Measurements from ENCODE around the gene PDX1.
A peak's percentile ranks its signal among the peaks of the same experiment; 100 is the strongest.

The PDX1 gene

DNA sequence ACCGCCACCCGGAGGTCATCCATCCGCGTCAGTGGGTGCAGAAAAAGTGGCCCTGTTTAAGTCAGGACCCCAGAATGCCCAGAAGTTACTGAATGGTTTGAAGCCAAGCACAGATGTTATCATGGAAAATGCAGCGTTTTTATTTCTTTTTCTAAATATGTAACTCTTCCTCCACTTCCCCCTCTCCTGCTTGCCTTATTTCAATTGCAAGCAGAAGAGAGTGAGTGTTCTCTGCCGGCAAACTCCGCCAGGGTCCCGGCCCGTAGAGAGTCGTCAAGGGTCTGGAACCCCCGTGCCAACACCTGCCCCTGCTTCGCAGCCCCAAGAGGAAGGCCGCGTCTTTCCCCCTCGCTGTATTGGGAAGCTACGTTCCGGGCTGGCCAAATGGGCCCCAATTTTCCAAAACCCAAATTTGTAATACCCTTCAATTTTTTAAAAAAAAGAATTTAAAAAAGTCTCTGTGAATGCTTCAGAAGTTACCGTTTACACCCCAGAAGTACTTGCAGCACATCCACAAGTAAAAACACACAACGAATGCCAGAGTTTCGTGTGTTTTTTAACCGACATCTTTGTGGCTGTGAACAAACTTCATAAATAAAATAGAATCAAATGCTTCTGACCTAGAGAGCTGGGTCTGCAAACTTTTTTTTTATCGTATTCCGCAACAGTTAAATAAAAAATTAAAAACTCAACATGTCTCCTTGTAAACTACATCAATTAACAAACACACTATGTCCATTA lies 712 bp upstream of the PDX1 start:
- no peak overlapping the region for H3K27ac Mint-ChIP-seq
- H3K36me3 Mint-ChIP-seq, result peaks cover 2 to 7% of the 10 kb centered on the region in 2 donors
- DNase-seq, result no peak
- ATAC-seq (replicated peaks), result no peak
- peak overlapping the region in 1 of 2 donors; percentile 69 for H3K4me3 Mint-ChIP-seq
- H3K4me1 Mint-ChIP-seq, result peaks cover 28 to 50% of the 10 kb centered on the region in 2 donors
- peaks cover 65 to 86% of the 10 kb centered on the region in 2 donors for H3K27me3 Mint-ChIP-seq
- H3K9me3 Mint-ChIP-seq, result peaks cover 0 to 5% of the 10 kb centered on the region in 2 donors

DNA sequence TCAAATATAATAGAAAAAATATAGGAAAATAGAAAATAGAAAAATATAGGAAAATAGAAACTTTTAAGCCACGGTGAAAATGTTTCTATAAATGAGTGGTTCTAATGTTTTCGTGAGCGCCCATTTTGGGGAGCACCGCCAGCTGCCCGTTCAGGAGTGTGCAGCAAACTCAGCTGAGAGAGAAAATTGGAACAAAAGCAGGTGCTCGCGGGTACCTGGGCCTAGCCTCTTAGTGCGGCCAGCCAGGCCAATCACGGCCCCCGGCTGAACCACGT lies 204 bp upstream of the PDX1 start:
- Mint-ChIP-seq H3K4me3 (peak overlapping the region; percentile 56 to 75), H3K27me3 (peaks cover 66 to 85% of the 10 kb centered on the region in 2 donors), H3K36me3 (peaks cover 2 to 9% of the 10 kb centered on the region in 2 donors), H3K9me3 (peaks cover 0 to 6% of the 10 kb centered on the region in 2 donors), H3K4me1 (peaks cover 29 to 50% of the 10 kb centered on the region in 2 donors), H3K27ac (peak overlapping the region; percentile 76)
- no peak for ATAC-seq (replicated peaks)
- no peak for DNase-seq

DNA sequence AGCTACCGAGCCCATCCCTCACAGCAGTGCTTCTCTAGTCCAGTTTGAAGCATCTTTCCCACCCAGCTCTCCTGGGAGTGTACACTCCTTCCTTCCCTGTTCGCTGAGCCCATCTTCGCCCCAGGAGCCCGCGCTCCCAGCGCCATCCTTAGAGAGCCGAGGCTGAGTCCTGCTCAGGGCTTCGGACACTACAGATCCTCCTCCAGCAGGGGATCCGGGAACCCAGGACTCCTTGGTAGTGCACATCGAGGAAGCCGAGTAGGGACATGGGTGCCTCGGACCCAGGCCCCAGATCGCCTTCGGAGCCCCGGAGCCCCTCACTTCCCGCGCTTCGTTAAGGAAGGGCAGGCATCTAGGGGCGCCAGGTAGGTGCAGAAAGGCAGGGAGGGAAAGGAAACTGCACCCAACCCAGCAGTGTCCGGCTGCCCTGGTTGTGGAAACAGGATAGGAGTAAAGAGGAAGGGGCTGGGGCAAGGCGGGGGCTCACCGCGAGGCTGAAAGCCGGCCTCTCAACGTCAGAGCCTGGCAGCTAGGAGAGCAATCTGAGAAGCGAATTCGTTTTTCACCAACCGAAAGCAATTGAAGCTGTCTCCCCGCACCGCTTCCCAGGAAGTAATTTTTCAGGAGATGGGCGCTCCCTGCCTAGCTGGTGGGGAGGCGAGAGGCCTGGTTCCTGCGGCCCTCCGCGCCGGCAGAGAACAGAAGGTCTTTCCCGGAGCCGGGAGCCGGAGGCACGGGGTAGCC lies 1.0 kb downstream of the PDX1 start:
- H3K27ac Mint-ChIP-seq, result peak overlapping the region; percentile 92
- peaks cover 64 to 83% of the 10 kb centered on the region in 2 donors for H3K27me3 Mint-ChIP-seq
- peaks cover 2 to 13% of the 10 kb centered on the region in 2 donors for H3K36me3 Mint-ChIP-seq
- no peak for DNase-seq
- peak overlapping the region; percentile 83 to 87 for H3K4me3 Mint-ChIP-seq
- ATAC-seq (replicated peaks), result peak in 1 of 2 donors; percentile 4
- peaks cover 33 to 50% of the 10 kb centered on the region in 2 donors for H3K4me1 Mint-ChIP-seq
- peaks cover 6 to 10% of the 10 kb centered on the region in 2 donors for H3K9me3 Mint-ChIP-seq

DNA sequence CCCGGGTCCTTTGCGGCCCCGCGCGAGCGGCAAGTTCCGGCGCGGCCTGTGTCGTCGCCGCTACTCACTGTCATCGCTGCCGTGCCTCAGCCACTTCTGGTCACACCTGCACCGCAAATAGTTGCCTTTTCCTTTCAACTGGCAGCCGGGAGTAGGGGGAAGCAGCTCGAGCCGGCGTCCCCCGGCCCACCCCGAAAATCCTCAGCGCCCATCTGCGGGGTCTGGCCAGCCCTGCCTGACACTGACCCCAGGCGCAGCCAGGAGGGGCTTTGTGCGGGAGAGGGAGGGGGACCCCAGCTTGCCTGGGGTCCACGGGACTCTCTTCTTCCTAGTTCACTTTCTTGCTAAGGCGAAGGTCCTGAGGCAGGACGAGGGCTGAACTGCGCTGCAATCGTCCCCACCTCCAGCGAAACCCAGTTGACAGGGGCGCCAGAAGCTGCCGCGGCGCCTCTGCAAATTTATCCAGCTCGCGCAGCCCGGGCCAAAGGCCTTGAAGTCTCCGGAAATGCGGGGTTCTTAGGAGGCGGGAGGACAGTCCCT lies 1.7 kb downstream of the PDX1 start:
- Mint-ChIP-seq H3K4me3 (peak overlapping the region; percentile 62 to 87), H3K27ac (peak overlapping the region; percentile 25), H3K27me3 (peaks cover 66 to 82% of the 10 kb centered on the region in 2 donors), H3K36me3 (peaks cover 2 to 13% of the 10 kb centered on the region in 2 donors), H3K9me3 (peaks cover 6 to 10% of the 10 kb centered on the region in 2 donors), H3K4me1 (peaks cover 33 to 51% of the 10 kb centered on the region in 2 donors)
- no peak for DNase-seq
- peak in 1 of 2 donors; percentile 22 for ATAC-seq (replicated peaks)

DNA sequence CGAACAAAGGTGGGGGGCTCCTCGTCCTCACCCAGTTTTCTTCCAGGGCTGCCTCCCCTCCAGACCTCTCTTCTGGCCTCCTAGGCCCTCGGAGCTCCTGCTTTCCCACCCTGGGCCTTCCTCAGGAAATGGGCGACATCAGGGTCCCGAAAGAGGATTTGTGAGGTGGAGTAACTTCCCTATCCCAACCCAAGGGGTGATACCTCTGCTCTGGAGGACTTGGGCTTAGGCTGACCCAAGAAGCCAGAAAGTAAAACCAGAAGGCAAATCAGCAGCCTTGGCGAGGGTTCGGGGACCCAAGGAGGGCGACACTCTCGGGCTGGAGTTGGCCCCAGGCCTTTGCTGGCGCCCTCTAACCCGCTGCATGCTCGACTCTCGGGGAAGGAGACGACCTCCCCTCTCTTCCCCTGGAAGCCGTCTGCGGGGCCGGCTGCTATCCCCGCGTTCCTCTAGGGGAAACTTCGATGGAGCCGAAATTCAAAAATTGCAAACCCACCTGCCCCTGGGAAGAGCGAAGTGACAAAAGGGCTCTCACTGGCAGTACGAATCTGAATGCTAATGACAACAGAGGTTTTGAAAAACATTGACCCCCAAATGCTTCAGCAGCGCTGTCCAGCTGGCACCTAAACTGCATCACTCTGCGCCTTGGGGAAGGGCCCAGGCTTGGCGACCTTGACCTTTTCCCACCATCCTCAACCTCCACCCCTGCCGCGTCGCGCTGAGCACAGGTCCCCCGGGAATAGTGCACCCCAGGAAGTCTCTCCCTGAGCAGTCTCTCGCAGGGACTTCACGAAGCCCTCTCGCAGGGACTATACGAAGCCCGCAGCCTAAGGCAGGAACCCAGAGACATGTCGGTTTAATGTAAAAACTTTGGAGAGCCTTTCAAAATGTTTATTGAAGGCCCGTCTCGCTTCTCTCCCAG lies 2.4 kb downstream of the PDX1 start:
- no peak for ATAC-seq (replicated peaks)

DNA sequence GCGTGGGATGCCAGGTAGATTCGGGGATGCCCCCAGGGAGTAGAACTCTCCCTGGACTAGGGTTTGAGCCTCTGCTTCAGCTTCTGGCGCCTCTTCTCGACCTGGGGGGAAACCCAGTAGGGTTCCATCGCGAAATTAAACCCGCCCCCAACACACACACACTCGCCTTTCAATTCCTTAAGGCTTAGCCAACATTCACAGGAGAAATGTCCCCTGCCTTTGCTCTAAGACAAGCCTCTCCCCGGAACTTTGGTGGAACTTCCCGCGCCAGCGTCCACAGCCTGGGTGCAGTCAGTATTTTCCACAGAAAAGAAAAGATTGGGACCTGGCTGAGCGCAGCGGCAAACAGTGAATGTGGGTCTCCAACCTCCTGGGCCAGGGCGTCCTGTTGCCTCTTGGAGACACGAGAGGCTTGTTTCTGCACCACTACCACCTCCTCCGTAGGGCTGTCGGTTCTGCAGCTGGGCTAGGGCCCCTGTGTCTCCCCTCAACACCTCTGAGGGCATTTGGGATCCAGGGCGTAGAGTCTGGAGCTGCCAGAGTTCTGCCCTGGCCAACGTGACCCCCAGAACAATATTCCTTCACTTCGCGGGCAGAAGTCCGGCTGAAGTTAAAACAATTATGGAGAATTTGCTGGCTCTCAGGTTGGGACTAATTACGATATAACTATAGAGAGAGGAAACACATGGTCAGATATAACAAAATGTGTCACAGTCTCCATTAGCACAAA lies 3.2 kb downstream of the PDX1 start:
- DNase-seq (no peak), ATAC-seq (replicated peaks) (no peak)
- peaks cover 0 to 20% of the 10 kb centered on the region in 2 donors for H3K36me3 Mint-ChIP-seq
- H3K9me3 Mint-ChIP-seq, result peaks cover 6 to 8% of the 10 kb centered on the region in 2 donors
- peaks cover 38 to 55% of the 10 kb centered on the region in 2 donors for H3K4me1 Mint-ChIP-seq
- H3K4me3 Mint-ChIP-seq, result peak overlapping the region; percentile 22 to 25
- peaks cover 71 to 82% of the 10 kb centered on the region in 2 donors for H3K27me3 Mint-ChIP-seq
- peak overlapping the region; percentile 91 for H3K27ac Mint-ChIP-seq

More for the DNA sequence above, 2.4 kb downstream of the PDX1 start:
- DNase-seq, result no peak
- Mint-ChIP-seq H3K4me1 (peaks cover 38 to 55% of the 10 kb centered on the region in 2 donors), H3K27ac (peak overlapping the region; percentile 71), H3K9me3 (peaks cover 6 to 8% of the 10 kb centered on the region in 2 donors), H3K36me3 (peaks cover under 1 to 17% of the 10 kb centered on the region in 2 donors), H3K27me3 (peaks cover 70 to 82% of the 10 kb centered on the region in 2 donors), H3K4me3 (peak overlapping the region; percentile 62 to 87)

DNA sequence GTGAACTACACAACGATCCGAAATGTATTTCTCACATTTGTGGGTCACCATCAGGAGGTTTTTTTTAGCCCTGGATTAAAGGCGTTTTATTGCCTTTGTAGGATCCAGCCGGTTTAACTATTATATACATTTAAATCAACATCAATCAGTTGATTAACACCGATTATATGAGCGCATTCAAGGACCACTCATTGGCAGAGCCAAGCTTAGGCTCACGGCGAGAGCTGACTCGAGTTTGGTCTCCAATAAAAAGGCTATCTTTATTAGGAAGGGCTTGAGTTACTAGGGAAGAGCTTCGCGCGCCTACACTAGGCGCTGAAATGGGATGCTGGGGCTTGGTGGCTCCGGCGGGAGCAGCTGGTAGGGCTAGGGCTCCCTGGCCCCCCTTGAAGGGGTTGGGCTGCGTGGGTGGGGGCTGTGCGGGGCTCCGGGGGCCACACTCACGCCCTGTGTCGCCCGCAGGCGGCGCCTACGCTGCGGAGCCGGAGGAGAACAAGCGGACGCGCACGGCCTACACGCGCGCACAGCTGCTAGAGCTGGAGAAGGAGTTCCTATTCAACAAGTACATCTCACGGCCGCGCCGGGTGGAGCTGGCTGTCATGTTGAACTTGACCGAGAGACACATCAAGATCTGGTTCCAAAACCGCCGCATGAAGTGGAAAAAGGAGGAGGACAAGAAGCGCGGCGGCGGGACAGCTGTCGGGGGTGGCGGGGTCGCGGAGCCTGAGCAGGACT lies 4.2 kb downstream of the PDX1 start:
- Mint-ChIP-seq H3K4me1 (peaks cover 37 to 58% of the 10 kb centered on the region in 2 donors), H3K9me3 (peaks cover 6 to 7% of the 10 kb centered on the region in 2 donors), H3K4me3 (peak overlapping the region; percentile 43 to 65), H3K27me3 (peaks cover 72 to 83% of the 10 kb centered on the region in 2 donors), H3K36me3 (peaks cover 0 to 18% of the 10 kb centered on the region in 2 donors), H3K27ac (peak overlapping the region; percentile 91)
- DNase-seq (no peak), ATAC-seq (replicated peaks) (no peak)

DNA sequence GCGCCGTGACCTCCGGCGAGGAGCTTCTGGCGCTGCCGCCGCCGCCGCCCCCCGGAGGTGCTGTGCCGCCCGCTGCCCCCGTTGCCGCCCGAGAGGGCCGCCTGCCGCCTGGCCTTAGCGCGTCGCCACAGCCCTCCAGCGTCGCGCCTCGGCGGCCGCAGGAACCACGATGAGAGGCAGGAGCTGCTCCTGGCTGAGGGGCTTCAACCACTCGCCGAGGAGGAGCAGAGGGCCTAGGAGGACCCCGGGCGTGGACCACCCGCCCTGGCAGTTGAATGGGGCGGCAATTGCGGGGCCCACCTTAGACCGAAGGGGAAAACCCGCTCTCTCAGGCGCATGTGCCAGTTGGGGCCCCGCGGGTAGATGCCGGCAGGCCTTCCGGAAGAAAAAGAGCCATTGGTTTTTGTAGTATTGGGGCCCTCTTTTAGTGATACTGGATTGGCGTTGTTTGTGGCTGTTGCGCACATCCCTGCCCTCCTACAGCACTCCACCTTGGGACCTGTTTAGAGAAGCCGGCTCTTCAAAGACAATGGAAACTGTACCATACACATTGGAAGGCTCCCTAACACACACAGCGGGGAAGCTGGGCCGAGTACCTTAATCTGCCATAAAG lies 4.8 kb downstream of the PDX1 start:
- Mint-ChIP-seq H3K27ac (no peak overlapping the region), H3K36me3 (peaks cover 0 to 18% of the 10 kb centered on the region in 2 donors), H3K27me3 (peaks cover 76 to 86% of the 10 kb centered on the region in 2 donors), H3K4me3 (no peak overlapping the region), H3K4me1 (peaks cover 36 to 56% of the 10 kb centered on the region in 2 donors), H3K9me3 (peaks cover 6 to 7% of the 10 kb centered on the region in 2 donors)
- DNase-seq (no peak), ATAC-seq (replicated peaks) (no peak)

DNA sequence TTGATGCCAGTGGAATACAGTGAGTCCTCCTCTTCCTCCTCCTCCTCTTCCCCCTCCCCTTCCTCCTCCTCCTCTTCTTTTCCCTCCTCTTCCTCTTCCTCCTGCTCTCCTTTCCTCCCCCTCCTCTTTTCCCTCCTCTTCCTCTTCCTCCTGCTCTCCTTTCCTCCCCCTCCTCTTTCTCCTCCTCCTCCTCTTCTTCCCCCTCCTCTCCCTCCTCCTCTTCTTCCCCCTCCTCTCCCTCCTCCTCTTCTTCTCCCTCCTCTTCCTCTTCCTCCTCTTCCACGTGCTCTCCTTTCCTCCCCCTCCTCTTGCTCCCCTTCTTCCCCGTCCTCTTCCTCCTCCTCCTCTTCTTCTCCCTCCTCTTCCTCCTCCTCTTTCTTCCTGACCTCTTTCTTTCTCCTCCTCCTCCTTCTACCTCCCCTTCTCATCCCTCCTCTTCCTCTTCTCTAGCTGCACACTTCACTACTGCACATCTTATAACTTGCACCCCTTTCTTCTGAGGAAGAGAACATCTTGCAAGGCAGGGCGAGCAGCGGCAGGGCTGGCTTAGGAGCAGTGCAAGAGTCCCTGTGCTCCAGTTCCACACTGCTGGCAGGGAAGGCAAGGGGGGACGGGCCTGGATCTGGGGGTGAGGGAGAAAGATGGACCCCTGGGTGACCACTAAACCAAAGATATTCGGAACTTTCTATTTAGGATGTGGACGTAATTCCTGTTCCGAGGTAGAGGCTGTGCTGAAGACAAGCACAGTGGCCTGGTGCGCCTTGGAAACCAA lies 5.6 kb downstream of the PDX1 start:
- peaks cover 6 to 7% of the 10 kb centered on the region in 2 donors for H3K9me3 Mint-ChIP-seq
- H3K4me1 Mint-ChIP-seq, result peaks cover 36 to 48% of the 10 kb centered on the region in 2 donors
- no peak overlapping the region for H3K27ac Mint-ChIP-seq
- H3K36me3 Mint-ChIP-seq, result peaks cover 0 to 18% of the 10 kb centered on the region in 2 donors
- no peak overlapping the region for H3K4me3 Mint-ChIP-seq
- ATAC-seq (replicated peaks), result no peak
- peaks cover 80 to 87% of the 10 kb centered on the region in 2 donors for H3K27me3 Mint-ChIP-seq
- DNase-seq, result no peak

DNA sequence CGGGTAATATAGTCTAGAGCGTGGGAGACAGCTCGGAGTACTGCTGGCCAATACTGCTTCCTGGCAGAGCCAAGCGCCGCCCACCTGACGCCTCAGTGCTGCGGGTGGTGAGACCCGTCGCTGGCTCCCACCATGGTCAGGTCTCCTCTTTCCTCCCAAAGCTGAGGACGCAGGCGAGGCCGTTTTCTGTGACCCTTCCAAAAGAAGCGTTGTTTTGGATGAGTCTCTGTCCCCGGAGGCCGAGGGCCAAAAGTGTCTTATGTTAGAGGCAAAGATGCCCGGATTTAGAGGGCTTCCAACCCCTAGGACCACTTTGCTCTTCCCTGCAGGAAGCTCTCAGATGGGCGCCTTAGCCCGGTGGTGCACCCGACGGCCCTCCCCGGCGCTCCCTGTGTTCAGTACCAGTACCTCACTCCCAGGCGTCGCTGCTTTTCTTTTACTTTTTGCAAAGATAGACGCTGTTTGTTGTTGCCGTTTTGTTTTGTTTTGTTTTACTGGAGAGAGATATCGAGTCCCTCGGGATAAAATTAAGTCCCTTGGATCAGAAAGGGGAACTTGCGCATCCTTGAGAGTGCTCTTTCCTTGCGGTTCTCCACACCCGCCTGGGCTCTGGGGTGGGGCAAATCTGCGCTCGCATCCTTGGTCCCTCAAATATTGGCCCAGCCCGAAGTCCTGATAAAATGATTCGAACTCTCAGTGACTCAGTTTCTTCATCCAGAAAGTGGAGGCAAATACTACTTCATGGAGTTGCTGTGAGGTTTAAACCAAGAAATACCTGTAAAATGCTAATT lies 7.0 kb downstream of the PDX1 start:
- peak overlapping the region; percentile 33 to 61 for H3K4me3 Mint-ChIP-seq
- H3K4me1 Mint-ChIP-seq, result peaks cover 29 to 35% of the 10 kb centered on the region in 2 donors
- H3K36me3 Mint-ChIP-seq, result peaks cover 0 to 15% of the 10 kb centered on the region in 2 donors
- H3K27ac Mint-ChIP-seq, result peak overlapping the region; percentile 87
- H3K9me3 Mint-ChIP-seq, result peaks cover 6 to 7% of the 10 kb centered on the region in 2 donors
- DNase-seq (no peak), ATAC-seq (replicated peaks) (no peak)
- peaks cover 88 to 94% of the 10 kb centered on the region in 2 donors for H3K27me3 Mint-ChIP-seq
